Activated CD4-positive, alpha-beta T cell treated with anti-CD3 and anti-CD28 coated beads for 24 hours (primary cell): ENCODE data around the gene MACROD2.

Experiments
- DNase-seq, 2 donors: peaks; one replicate each; pipeline ENCODE4 v3.0.0-alpha.2; 2020; ENCODE audit warnings: low read depth in 2 of 2

MACROD2 gene

GRCh38 chr20:14865169-14865568 lies 869.9 kb downstream of the MACROD2 start:
- no peak for DNase-seq

- DNase-seq: no peak
These were observed 870.4 kb downstream of the MACROD2 start for GRCh38 chr20:14865731-14866130.

GRCh38 chr20:14866841-14867514 lies 871.7 kb downstream of the MACROD2 start:
- no peak for DNase-seq

GRCh38 chr20:14877301-14878028 lies 882.1 kb downstream of the MACROD2 start:
- DNase-seq: no peak

GRCh38 chr20:14878676-14879019 lies 883.3 kb downstream of the MACROD2 start:
- DNase-seq: no peak

GRCh38 chr20:14879020-14879697 lies 883.8 kb downstream of the MACROD2 start:
- no peak for DNase-seq

GRCh38 chr20:14879839-14880238 lies 884.5 kb downstream of the MACROD2 start:
- no peak for DNase-seq

GRCh38 chr20:14881518-14881917 lies 886.2 kb downstream of the MACROD2 start:
- no peak for DNase-seq

GRCh38 chr20:14882157-14882556 lies 886.8 kb downstream of the MACROD2 start:
- DNase-seq: no peak

GRCh38 chr20:14882846-14883245 lies 887.5 kb downstream of the MACROD2 start:
- DNase-seq: no peak

- no peak for DNase-seq
These were observed 888.0 kb downstream of the MACROD2 start for GRCh38 chr20:14883324-14883723.

GRCh38 chr20:14885661-14886060 lies 890.3 kb downstream of the MACROD2 start:
- no peak for DNase-seq

GRCh38 chr20:14888134-14888533 lies 892.8 kb downstream of the MACROD2 start:
- no peak for DNase-seq

- no peak for DNase-seq
These were observed 894.4 kb downstream of the MACROD2 start for GRCh38 chr20:14889496-14890255.

- no peak for DNase-seq
These were observed 895.4 kb downstream of the MACROD2 start for GRCh38 chr20:14890713-14891112.

GRCh38 chr20:14892782-14893181 lies 897.5 kb downstream of the MACROD2 start:
- no peak for DNase-seq

- DNase-seq: no peak
These were observed 901.3 kb downstream of the MACROD2 start for GRCh38 chr20:14896569-14896968.

- DNase-seq: no peak
These were observed 902.3 kb downstream of the MACROD2 start for GRCh38 chr20:14897608-14898007.

- DNase-seq: no peak
These were observed 907.2 kb downstream of the MACROD2 start for GRCh38 chr20:14902432-14903089.

- DNase-seq: no peak
These were observed 911.7 kb downstream of the MACROD2 start for GRCh38 chr20:14906908-14907434.

- DNase-seq: no peak
These were observed 914.8 kb downstream of the MACROD2 start for GRCh38 chr20:14910126-14910525.
